Cardiac muscle cell (in vitro differentiated cells and primary cell): ENCODE results near the gene APOBR. TPM values are rescaled to one million over a fixed set of nuclear protein-coding genes. Genes with fewer than 3 reads are reported as not detected.
A peak's percentile ranks its signal among the peaks of the same experiment; 100 is the strongest.

Experiments used
- DNase-seq, 2 donors: peaks; one replicate each; pipeline versions ENCODE4 v3.0.0 to v3.0.0-alpha.2; 2010 to 2017; ENCODE audit warnings: low read depth in 1 of 2, low spot score in 1 of 2
- H3K27ac ChIP-seq: fragments of 200-600 bp; sonication (generic); 2 replicates; pipeline ENCODE4 v1.5.1; 2016
- H3K27me3 ChIP-seq: fragments of 200-600 bp; sonication (generic); 2 replicates; pipeline ENCODE4 v1.6.0; 2016; ENCODE audit warnings: control low read depth
- H3K36me3 ChIP-seq: fragments of 200-600 bp; sonication (generic); 2 replicates; pipeline ENCODE4 v1.5.1; 2016; ENCODE audit warnings: control low read depth
- H3K4me1 ChIP-seq: fragments of 200-600 bp; sonication (generic); 2 replicates; pipeline ENCODE4 v1.8.1; 2017; ENCODE audit warnings: low read depth, mild to moderate bottlenecking, mixed run types
- H3K4me3 ChIP-seq: fragments of 200-600 bp; sonication (generic); 2 replicates; pipeline ENCODE4 v1.5.1; 2016; ENCODE audit warnings: mild to moderate bottlenecking
- H3K9me3 ChIP-seq: fragments of 200-600 bp; sonication (generic); 2 replicates; pipeline ENCODE4 v1.5.1; 2017; ENCODE audit warnings: low read depth, mild to moderate bottlenecking, control low read depth
- CTCF ChIP-seq: IDR thresholded peaks from 2 replicates; pipeline ENCODE4 v1.5.1; 2012; ENCODE audit warnings: low read depth, mild to moderate bottlenecking, low read length
- polyA plus RNA-seq: library from polyadenylated mRNA; unstranded; fragments of >200 nt; fragmentation: Nextera tagmentation; extraction: Ambion mirVana; gene quantifications from 2 replicates; pipeline ENCODE4 v1.2.1, GENCODE V29; 2016
- total RNA-seq: library from RNA; depleted of rRNA; stranded (reverse); fragments of >200 nt; gene quantifications from 2 replicates; pipeline ENCODE4 v1.2.3, GENCODE V29; 2016

The APOBR gene
- total and polyA plus RNA-seq, 2 experiments from 2014 or later, result 0.39 TPM; not detected in 1

- H3K4me1 ChIP-seq, result no peaks in the 10 kb centered on the region
- H3K4me3 ChIP-seq, result no peak overlapping the region
- H3K27me3 ChIP-seq, result no peaks in the 10 kb centered on the region
- no peaks in the 10 kb centered on the region for H3K9me3 ChIP-seq
- no peak overlapping the region for H3K27ac ChIP-seq
- no peak for DNase-seq
- TF ChIP-seq CTCF, result no peak
- no peaks in the 10 kb centered on the region for H3K36me3 ChIP-seq
These were observed 43.7 kb downstream of the APOBR start for GRCh38 chr16:28537964-28538732.

DNA sequence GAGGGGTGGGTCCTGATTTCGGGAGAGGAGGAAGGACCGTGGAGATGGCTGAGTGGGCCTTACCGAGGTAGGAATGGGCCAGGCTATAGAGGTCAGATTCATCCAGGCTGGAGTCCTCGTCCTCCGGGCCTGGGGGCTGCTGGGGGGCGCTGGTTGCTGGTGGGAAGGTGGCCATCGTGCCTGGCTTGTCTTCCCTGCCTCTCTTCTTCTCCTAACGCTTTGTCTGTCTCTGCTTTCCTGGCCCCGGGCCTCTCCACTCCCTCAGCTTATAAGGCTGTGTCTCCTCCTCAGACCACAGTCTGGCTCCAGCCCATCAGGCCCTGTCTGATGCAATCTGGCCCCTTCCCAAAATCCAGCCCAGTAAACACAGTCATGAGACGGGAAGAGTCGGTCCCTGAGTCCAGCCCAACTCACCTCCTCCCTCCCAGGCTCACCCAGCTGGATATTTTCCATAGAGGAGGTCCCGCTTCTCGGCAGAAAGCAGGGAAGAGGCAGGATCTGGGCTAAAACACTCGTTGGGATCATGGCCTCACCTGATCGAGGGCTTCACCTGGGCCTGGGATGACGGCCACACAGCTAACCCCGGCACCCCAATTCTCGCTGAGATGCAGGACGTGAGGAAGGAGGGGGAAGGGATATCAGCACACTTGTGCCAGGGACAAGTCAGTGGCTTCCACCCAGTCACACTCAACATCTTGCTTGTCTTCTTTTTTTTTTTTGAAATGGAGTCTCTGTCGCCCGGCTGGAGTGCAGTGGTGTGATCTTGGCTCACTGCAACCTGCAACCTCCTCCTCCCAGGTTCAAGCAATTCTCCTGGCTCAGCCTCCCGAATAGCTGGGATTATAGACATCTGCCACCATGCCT is 44.5 kb downstream of the APOBR start, which contains the start of gene NUPR1:
TSS of gene NUPR1 (minus strand) at position 242 of the 864 bp plus-strand sequence. CDS start at position 175, 67 bp downstream.
- Histone ChIP-seq H3K27me3 (no peaks in the 10 kb centered on the region), H3K36me3 (no peaks in the 10 kb centered on the region), H3K27ac (no peak within 1 kb of the TSS), H3K9me3 (no peaks in the 10 kb centered on the region), H3K4me1 (no peaks in the 10 kb centered on the region), H3K4me3 (no peak within 1 kb of the TSS)
- no peak for TF ChIP-seq CTCF
- peak in 1 of 2 donors; percentile 99 for DNase-seq

DNA sequence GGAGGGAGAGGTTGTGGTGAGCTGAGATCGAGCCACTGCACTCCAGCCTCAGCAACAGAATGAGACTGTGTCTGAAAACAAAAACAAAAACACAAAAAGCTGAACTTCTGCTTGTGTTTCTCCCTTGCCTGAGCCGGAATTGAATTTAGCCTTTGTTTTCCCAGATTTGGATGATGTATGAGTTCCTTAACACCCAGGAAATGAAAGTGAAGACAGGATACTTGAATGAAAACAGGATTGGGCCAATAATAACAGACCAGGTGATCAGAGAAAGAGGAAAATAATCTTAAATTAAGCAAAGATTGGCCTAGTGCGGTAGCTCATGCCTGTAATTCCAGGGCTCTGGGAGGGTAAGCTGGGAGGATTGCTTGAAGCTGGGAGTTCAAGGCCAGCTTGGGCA is 45.9 kb downstream of the APOBR start:
- H3K36me3 ChIP-seq, result no peaks in the 10 kb centered on the region
- DNase-seq, result no peak
- H3K9me3 ChIP-seq, result no peaks in the 10 kb centered on the region
- no peak for TF ChIP-seq CTCF
- no peaks in the 10 kb centered on the region for H3K27me3 ChIP-seq
- no peak overlapping the region for H3K4me3 ChIP-seq
- no peak overlapping the region for H3K27ac ChIP-seq
- no peaks in the 10 kb centered on the region for H3K4me1 ChIP-seq

GRCh38 chr16:28542646-28543045 is 48.2 kb downstream of the APOBR start:
- no peak for TF ChIP-seq CTCF
- Histone ChIP-seq H3K9me3 (no peaks in the 10 kb centered on the region), H3K36me3 (no peaks in the 10 kb centered on the region), H3K4me3 (no peak overlapping the region), H3K27me3 (no peaks in the 10 kb centered on the region), H3K27ac (no peak overlapping the region), H3K4me1 (no peaks in the 10 kb centered on the region)
- no peak for DNase-seq

- TF ChIP-seq CTCF, result no peak
- no peaks in the 10 kb centered on the region for H3K9me3 ChIP-seq
- H3K36me3 ChIP-seq, result no peaks in the 10 kb centered on the region
- DNase-seq, result no peak
- no peak overlapping the region for H3K27ac ChIP-seq
- no peaks in the 10 kb centered on the region for H3K4me1 ChIP-seq
- no peaks in the 10 kb centered on the region for H3K27me3 ChIP-seq
- no peak overlapping the region for H3K4me3 ChIP-seq
These were observed 48.6 kb downstream of the APOBR start for GRCh38 chr16:28543072-28543471.
